GM12878 (cell line): Measurements from ENCODE around the gene CD2AP.

Experiments
- FOS ChIP-seq: IDR thresholded peaks from 3 replicates; pipeline ENCODE4 v1.6.1; 2011; ENCODE audit warnings: borderline replicate concordance; ENCODE audit not compliant: insufficient read length; ENCODE audit errors: extremely low read depth
- MXI1 ChIP-seq: fragments of 150-350 bp; IDR thresholded peaks from 2 replicates; pipeline ENCODE4 v1.6.1; 2011; ENCODE audit warnings: low read depth, mild to moderate bottlenecking, inconsistent platforms, low read length, improper control_type of control experiment
- RB1 ChIP-seq: fragments of 450-650 bp; formaldehyde crosslinking; IDR thresholded peaks from 2 replicates; pipeline ENCODE4 v1.6.1; 2017; ENCODE audit warnings: mild to moderate bottlenecking, borderline replicate concordance
- YY1 ChIP-seq: IDR thresholded peaks from 2 replicates; pipeline ENCODE4 v1.6.1; 2011; ENCODE audit warnings: low read depth, mild to moderate bottlenecking, low read length
- ZBED1 ChIP-seq: IDR thresholded peaks from 2 replicates; pipeline ENCODE4 v1.6.1; 2016; ENCODE audit warnings: borderline replicate concordance
- TF ChIP-seq, protein P1 (sequence below), 3 experiments: IDR thresholded peaks in 2 of 3; conservative IDR thresholded peaks in 1 of 3; 2 replicates each; pipeline ENCODE4 v1.5.1; 2011; ENCODE audit warnings: low read depth in 3 of 3, low read length in 3 of 3, mild to moderate bottlenecking in 3 of 3, control low read depth in 2 of 3, moderate library complexity in 2 of 3, inconsistent platforms in 1 of 3, mixed read lengths in 1 of 3; ENCODE audit not compliant: control insufficient read depth in 2 of 3, insufficient read depth in 1 of 3; ENCODE audit errors: extremely low read depth in 1 of 3

DNA sequence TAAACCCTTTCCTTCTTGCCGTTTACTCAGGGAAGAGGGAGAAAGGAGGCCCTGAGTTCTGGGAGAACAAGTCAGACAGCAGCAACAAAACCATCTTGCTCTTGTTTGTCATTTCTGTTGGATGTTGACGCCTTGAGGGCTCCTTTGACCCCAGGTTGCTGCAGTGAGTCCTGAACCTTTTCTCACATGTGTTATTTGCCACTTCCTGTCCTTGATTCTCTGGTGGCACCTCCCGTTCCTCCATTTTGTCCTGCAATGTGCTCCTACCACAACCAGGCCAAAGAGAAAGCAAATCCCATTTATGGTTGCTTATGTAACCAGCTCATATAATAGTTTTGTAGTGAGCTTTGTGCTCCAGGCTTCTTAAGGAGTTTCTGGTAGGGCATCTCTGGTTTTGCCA, 154.2 kb downstream of the CD2AP start:
- TF ChIP-seq, protein P1, sequence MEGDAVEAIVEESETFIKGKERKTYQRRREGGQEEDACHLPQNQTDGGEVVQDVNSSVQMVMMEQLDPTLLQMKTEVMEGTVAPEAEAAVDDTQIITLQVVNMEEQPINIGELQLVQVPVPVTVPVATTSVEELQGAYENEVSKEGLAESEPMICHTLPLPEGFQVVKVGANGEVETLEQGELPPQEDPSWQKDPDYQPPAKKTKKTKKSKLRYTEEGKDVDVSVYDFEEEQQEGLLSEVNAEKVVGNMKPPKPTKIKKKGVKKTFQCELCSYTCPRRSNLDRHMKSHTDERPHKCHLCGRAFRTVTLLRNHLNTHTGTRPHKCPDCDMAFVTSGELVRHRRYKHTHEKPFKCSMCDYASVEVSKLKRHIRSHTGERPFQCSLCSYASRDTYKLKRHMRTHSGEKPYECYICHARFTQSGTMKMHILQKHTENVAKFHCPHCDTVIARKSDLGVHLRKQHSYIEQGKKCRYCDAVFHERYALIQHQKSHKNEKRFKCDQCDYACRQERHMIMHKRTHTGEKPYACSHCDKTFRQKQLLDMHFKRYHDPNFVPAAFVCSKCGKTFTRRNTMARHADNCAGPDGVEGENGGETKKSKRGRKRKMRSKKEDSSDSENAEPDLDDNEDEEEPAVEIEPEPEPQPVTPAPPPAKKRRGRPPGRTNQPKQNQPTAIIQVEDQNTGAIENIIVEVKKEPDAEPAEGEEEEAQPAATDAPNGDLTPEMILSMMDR (IDR thresholded peaks at IDR 0.05 in 2 of 3, conservative IDR thresholded peaks at IDR 0.05 in 1 of 3; ENCODE audit: control insufficient read depth in 2 of 3, extremely low read depth in 1 of 3, insufficient read depth in 1 of 3, low read depth in 3 of 3, low read length in 3 of 3): no peak
- TF ChIP-seq ZBED1 (no peak), RB1 (no peak), FOS (no peak), YY1 (no peak), MXI1 (no peak)
